HL-60/S4 (cell line): Measurements from ENCODE around the gene ERI3.

ENCODE experiments used
- in situ Hi-C: fragments of 300-500 bp; cut with MboI; formaldehyde crosslinking; loops from 2 replicates; pipeline ENCODE4 v1.14.3; 2022; ENCODE audit warnings: low sequenced_read_pairs

Gene ERI3

GRCh38 chr1:44263568-44264450, 91.2 kb downstream of the ERI3 start:
- in situ Hi-C loops, result no loop called here

GRCh38 chr1:44262816-44263567, 92.1 kb downstream of the ERI3 start:
- in situ Hi-C loops, result no loop called here

- in situ Hi-C loops, result no loop called here
Measured at GRCh38 chr1:44262414-44262813, 92.6 kb downstream of the ERI3 start.

GRCh38 chr1:44261962-44262361, 93.1 kb downstream of the ERI3 start:
- in situ Hi-C loops, result no loop called here

- in situ Hi-C loops, result no loop called here
Measured at GRCh38 chr1:44261171-44261817, 93.8 kb downstream of the ERI3 start.

- in situ Hi-C loops, result no loop called here
Measured at GRCh38 chr1:44260792-44261170, 94.3 kb downstream of the ERI3 start.

- in situ Hi-C loops, result no loop called here
Measured at GRCh38 chr1:44259090-44259489, 96.0 kb downstream of the ERI3 start.

- in situ Hi-C loops, result no loop called here
Measured at GRCh38 chr1:44256762-44257554, 98.1 kb downstream of the ERI3 start.

- in situ Hi-C loops, result no loop called here
Measured at GRCh38 chr1:44254392-44254910, 100.6 kb downstream of the ERI3 start.

GRCh38 chr1:44251989-44252671, 102.9 kb downstream of the ERI3 start:
- in situ Hi-C loops, result no loop called here

GRCh38 chr1:44251486-44251885, 103.6 kb downstream of the ERI3 start:
- in situ Hi-C loops, result no loop called here

- in situ Hi-C loops, result no loop called here
Measured at GRCh38 chr1:44250068-44250781, 104.8 kb downstream of the ERI3 start.

- in situ Hi-C loops, result no loop called here
Measured at GRCh38 chr1:44249543-44249942, 105.5 kb downstream of the ERI3 start.

- in situ Hi-C loops, result no loop called here
Measured at GRCh38 chr1:44246806-44247205, 108.3 kb downstream of the ERI3 start.

- in situ Hi-C loops, result no loop called here
Measured at GRCh38 chr1:44244986-44245385, 110.1 kb downstream of the ERI3 start.

- in situ Hi-C loops, result no loop called here
Measured at GRCh38 chr1:44243782-44244495, 111.1 kb downstream of the ERI3 start.

GRCh38 chr1:44242746-44243145, 112.3 kb downstream of the ERI3 start:
- in situ Hi-C loops, result no loop called here

- in situ Hi-C loops, result no loop called here
Measured at GRCh38 chr1:44240802-44241671, 114.0 kb downstream of the ERI3 start.
